NOMO-1 (cell line): ENCODE data around the gene GPR155.
"Not testable (repeated sequence)": the region's sequence is repeated elsewhere in the genome, so short reads cannot be mapped to it uniquely, and the experiment has no call there.

Source experiments
- DNase-seq, 2 experiments: peaks; one replicate each; lab custom pipeline; 2025; ENCODE audit not compliant: unreplicated experiment in 2 of 2; lab: John Stamatoyannopoulos, UW

GPR155 gene

GRCh38 chr2:174439323-174439722 lies 47.5 kb downstream of the GPR155 start:
- no peak for DNase-seq

- DNase-seq = no peak
Observed at GRCh38 chr2:174438146-174438886, 48.5 kb downstream of the GPR155 start.

- DNase-seq = no peak
Observed at GRCh38 chr2:174436351-174436750, 50.5 kb downstream of the GPR155 start.

- no peak for DNase-seq
Observed at GRCh38 chr2:174431902-174432301, 54.9 kb downstream of the GPR155 start.

DNA sequence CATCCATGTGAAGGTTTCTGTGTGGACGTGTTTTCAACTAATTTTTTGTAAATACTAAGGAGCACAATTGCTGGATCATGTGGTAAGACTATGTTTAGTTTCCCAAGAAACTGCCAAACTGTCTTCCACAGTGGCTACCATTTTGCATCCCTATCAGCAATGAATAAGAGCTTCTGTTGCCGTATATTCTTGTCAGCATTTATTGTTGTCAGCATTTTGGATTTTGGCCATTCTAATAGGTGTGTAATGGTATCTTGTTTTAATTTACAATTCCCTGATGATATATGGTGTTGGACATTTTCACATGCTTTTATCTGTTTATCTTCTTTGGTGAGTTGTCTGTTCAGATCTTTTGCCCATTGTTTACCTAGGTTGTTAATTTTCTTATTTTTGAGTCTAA lies 56.8 kb downstream of the GPR155 start:
- no peak for DNase-seq

- DNase-seq = no peak
Observed at GRCh38 chr2:174428214-174428613, 58.6 kb downstream of the GPR155 start.

DNA sequence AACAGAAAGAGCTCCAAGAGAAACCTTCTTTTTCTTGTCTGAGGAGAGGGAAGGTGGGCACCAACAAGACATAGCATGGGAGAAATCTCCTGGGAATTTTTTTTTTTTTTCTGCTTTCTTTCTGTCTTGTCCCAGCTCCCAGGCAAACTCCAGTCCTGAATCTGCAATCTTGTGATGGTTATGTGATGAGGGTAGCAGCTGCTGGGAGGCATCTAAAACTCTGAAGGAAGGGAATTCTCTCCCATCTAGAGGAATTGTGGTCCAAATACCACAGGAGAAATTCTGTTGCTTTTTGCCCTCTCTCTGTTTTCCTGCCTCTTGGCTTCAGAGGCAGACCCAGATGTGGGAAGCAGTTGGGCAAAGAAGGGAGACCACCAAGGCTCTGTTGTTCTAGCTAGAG lies 74.6 kb downstream of the GPR155 start:
- no peak for DNase-seq

DNA sequence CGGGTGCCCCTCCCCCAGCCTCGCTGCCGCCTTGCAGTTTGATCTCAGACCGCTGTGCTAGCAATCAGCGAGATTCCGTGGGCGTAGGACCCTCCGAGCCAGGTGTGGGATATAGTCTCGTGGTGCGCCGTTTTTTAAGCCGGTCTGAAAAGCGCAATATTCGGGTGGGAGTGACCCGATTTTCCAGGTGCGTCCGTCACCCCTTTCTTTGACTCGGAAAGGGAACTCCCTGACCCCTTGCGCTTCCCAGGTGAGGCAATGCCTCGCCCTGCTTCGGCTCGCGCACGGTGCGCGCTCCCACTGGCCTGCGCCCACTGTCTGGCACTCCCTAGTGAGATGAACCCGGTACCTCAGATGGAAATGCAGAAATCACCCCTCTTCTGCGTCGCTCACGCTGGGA lies 76.8 kb downstream of the GPR155 start:
- DNase-seq = not testable (repeated sequence)

DNA sequence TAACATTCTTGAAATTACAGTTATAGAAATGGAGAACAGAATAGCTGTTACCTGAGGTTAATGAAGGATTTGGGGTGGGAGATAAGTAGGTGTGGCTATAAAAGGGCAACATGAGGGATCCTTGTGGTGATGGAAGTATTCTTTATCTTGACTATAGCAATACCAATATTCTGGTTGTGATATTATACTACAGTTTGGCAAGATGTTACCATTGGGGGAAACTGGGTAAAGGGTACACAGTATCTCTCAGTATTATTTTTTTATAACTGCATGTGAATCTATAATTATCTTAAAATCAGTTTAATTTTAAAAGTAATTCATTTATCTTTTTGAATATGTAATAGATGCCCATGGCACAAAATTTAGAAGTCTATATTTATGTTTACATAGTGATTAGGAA lies 83.2 kb downstream of the GPR155 start:
- DNase-seq = no peak

DNA sequence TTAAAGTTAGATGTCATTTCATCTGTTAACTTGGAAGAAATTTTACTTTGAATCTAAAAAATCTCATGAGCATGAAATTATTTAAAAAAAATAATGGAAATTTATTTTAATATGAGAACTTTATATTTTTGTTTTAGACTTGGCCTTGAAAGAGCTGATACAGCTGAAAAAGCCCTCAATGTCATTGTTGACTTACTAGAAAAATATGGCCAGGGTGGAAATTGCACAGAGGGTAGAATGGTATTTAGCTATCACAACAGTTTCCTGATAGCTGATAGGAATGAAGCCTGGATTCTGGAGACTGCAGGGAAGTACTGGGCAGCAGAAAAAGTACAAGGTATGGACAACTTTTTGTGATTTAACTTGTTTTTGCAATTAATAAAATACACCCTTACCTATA lies 86.0 kb downstream of the GPR155 start:
- no peak for DNase-seq

DNA sequence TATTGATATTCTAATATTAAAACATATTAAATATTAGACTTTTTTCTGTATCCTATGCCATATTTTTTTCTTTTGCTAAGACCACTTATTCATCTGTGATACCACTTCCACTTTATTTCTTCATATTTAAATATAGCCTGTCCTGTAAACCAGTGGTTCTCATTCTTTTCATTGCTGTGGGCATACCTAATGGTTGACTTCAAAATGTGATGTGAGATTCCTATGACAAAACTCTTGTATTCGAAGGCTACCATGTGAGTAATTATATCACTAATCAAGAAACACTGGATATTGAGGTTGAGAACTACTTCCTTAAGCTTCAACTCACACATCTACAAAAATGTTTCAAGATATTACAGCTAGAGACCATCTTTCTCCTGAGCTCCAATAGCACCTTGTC lies 87.7 kb downstream of the GPR155 start:
- DNase-seq = no peak

- DNase-seq = no peak
Observed at GRCh38 chr2:174397773-174398172, 89.1 kb downstream of the GPR155 start.

- peak in 1 of 2 experiments; percentile 37 for DNase-seq
Observed at GRCh38 chr2:174395969-174396630, 90.7 kb downstream of the GPR155 start.

- peak; percentile 59 to 76 for DNase-seq
Observed at GRCh38 chr2:174395284-174395968, 91.4 kb downstream of the GPR155 start, which contains the start of gene SCRN3. Gene SCRN3 (plus strand): TSS chr2:174395730. CDS start chr2:174398284, 2,554 bp downstream.

GRCh38 chr2:174392706-174393105 lies 94.1 kb downstream of the GPR155 start:
- no peak for DNase-seq

GRCh38 chr2:174390303-174390702 lies 96.5 kb downstream of the GPR155 start:
- DNase-seq = not testable (repeated sequence)

DNA sequence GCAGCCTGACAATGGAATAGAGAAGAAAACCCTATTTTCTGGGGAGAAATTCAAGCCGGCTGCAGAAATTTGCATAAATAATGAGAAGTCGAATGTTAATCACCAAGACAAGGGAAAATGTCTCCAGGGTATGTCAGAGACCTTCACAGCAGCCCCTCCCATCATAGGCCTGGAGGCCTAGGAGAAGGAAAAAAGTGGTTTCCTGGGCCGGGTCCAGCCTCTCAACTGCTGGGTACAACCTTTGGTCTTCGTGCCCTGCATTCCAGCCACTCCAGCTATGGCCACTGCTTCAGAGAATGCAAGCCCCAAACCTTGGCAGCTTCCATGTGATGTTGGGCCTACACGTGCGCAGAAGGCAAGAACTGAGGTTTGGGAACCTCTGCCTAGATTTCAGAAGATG lies 97.3 kb downstream of the GPR155 start:
- no peak for DNase-seq

- DNase-seq = not testable (repeated sequence)
Observed at GRCh38 chr2:174388706-174389105, 98.1 kb downstream of the GPR155 start.

DNA sequence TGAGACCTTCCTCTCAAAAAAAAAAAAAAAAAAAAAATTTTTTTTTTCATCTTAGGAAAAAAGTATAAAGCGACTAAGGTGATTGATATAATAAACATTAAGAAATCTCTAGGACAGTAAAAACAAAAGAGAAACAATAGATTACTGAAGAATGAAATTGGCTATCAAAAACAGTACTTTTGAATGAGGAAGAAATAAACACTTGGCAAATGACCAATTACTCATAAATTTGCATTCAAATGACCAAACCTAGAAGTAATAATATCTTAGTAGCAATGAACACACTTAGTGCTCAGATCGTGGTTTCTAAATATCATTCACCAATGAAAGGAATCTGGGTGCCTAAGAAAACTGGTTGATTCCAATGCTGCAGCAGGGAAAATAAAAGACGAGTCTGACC lies 101.6 kb downstream of the GPR155 start:
- no peak for DNase-seq

- peak in 1 of 2 experiments; percentile 53 for DNase-seq
Observed at GRCh38 chr2:174383796-174384195, 103.0 kb downstream of the GPR155 start.
